ENCODE results near the gene ATG16L2.

The ATG16L2 gene

GRCh38 chr11:72777755-72778278 lies 36.4 kb upstream of the ATG16L2 start:
- no peak for TF ChIP-seq CTCF (IDR thresholded peaks at IDR 0.05)
- Histone ChIP-seq H3K36me3 (peaks cover 4% of the 10 kb centered on the region), H3K4me1 (ENCODE audit: control insufficient read depth in 1 of 2, insufficient read depth in 1 of 2, low read depth in 1 of 2, low read length in 1 of 2) (peaks cover 60 to 62% of the 10 kb centered on the region in 2 experiments), H3K27ac (peak overlapping the region; percentile 83), H3K4me3 (ENCODE audit: low read depth in 1 of 2, low read length in 1 of 2) (no peak overlapping the region), H3K27me3 (peaks cover 25% of the 10 kb centered on the region), H3K9me3 (no peaks in the 10 kb centered on the region)

- Histone ChIP-seq H3K27me3 (peaks cover 25% of the 10 kb centered on the region), H3K9me3 (no peaks in the 10 kb centered on the region), H3K36me3 (peaks cover 4% of the 10 kb centered on the region), H3K4me3 (ENCODE audit: low read depth in 1 of 2, low read length in 1 of 2) (no peak overlapping the region), H3K27ac (no peak overlapping the region), H3K4me1 (ENCODE audit: control insufficient read depth in 1 of 2, insufficient read depth in 1 of 2, low read depth in 1 of 2, low read length in 1 of 2) (peaks cover 60 to 62% of the 10 kb centered on the region in 2 experiments)
- no peak for TF ChIP-seq CTCF (IDR thresholded peaks at IDR 0.05)
Observed at GRCh38 chr11:72778535-72779494, 35.4 kb upstream of the ATG16L2 start.

GRCh38 chr11:72779495-72780128 lies 34.6 kb upstream of the ATG16L2 start:
- Histone ChIP-seq H3K27ac (no peak overlapping the region), H3K4me1 (ENCODE audit: control insufficient read depth in 1 of 2, insufficient read depth in 1 of 2, low read depth in 1 of 2, low read length in 1 of 2) (peaks cover 60 to 62% of the 10 kb centered on the region in 2 experiments), H3K27me3 (peaks cover 25% of the 10 kb centered on the region), H3K9me3 (no peaks in the 10 kb centered on the region), H3K36me3 (peaks cover 4% of the 10 kb centered on the region), H3K4me3 (ENCODE audit: low read depth in 1 of 2, low read length in 1 of 2) (peak overlapping the region in 1 of 2 experiments; percentile 77)
- TF ChIP-seq CTCF (IDR thresholded peaks at IDR 0.05): no peak

- peaks cover 4% of the 10 kb centered on the region for H3K36me3 ChIP-seq
- no peaks in the 10 kb centered on the region for H3K9me3 ChIP-seq
- no peak for TF ChIP-seq CTCF (IDR thresholded peaks at IDR 0.05)
- H3K4me3 ChIP-seq (ENCODE audit: low read depth in 1 of 2, low read length in 1 of 2): peak overlapping the region; percentile 64 to 77
- H3K27me3 ChIP-seq: peaks cover 25% of the 10 kb centered on the region
- H3K27ac ChIP-seq: no peak overlapping the region
- peaks cover 60 to 62% of the 10 kb centered on the region in 2 experiments for H3K4me1 ChIP-seq (ENCODE audit: control insufficient read depth in 1 of 2, insufficient read depth in 1 of 2, low read depth in 1 of 2, low read length in 1 of 2)
Observed at GRCh38 chr11:72780296-72781062, 33.7 kb upstream of the ATG16L2 start.

- Histone ChIP-seq H3K4me3 (ENCODE audit: low read depth in 1 of 2, low read length in 1 of 2) (peak overlapping the region; percentile 64 to 77), H3K9me3 (no peaks in the 10 kb centered on the region), H3K4me1 (ENCODE audit: control insufficient read depth in 1 of 2, insufficient read depth in 1 of 2, low read depth in 1 of 2, low read length in 1 of 2) (peaks cover 57 to 58% of the 10 kb centered on the region in 2 experiments), H3K27ac (peak overlapping the region; percentile 55), H3K36me3 (peaks cover 4% of the 10 kb centered on the region), H3K27me3 (peaks cover 25% of the 10 kb centered on the region)
- no peak for TF ChIP-seq CTCF (IDR thresholded peaks at IDR 0.05)
Observed at GRCh38 chr11:72781063-72781312, 33.2 kb upstream of the ATG16L2 start.
